ENCODE measurements around the gene TBC1D16.

The TBC1D16 gene

GRCh38 chr17:80034791-80035686 lies 633 bp downstream of the TBC1D16 start:
- TF ChIP-seq MYC (IDR thresholded peaks at IDR 0.05; ENCODE audit: low read depth, low read length) (no peak), POLR2A (IDR thresholded peaks at IDR 0.05; ENCODE audit: extremely low read depth, insufficient read length) (no peak), CTCF (IDR thresholded peaks at IDR 0.05; ENCODE audit: low read depth, low read length) (no peak)
- TF ChIP-seq, protein P1, sequence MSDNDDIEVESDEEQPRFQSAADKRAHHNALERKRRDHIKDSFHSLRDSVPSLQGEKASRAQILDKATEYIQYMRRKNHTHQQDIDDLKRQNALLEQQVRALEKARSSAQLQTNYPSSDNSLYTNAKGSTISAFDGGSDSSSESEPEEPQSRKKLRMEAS (IDR thresholded peaks at IDR 0.05; ENCODE audit: low read depth, low read length) = no peak
- peak overlapping the region; percentile 42 for H3K4me3 ChIP-seq (ENCODE audit: low read depth, low read length)
- DNase-seq (ENCODE audit: low read depth) = peak; percentile 49

- no peak overlapping the region for H3K4me3 ChIP-seq (ENCODE audit: low read depth, low read length)
- DNase-seq (ENCODE audit: low read depth) = no peak
- TF ChIP-seq, protein P1 (IDR thresholded peaks at IDR 0.05; ENCODE audit: low read depth, low read length) = no peak
- no peak for TF ChIP-seq MYC (IDR thresholded peaks at IDR 0.05; ENCODE audit: low read depth, low read length)
- no peak for TF ChIP-seq POLR2A (IDR thresholded peaks at IDR 0.05; ENCODE audit: extremely low read depth, insufficient read length)
- no peak for TF ChIP-seq CTCF (IDR thresholded peaks at IDR 0.05; ENCODE audit: low read depth, low read length)
Measured at GRCh38 chr17:80033840-80034239, 1.8 kb downstream of the TBC1D16 start.

DNA sequence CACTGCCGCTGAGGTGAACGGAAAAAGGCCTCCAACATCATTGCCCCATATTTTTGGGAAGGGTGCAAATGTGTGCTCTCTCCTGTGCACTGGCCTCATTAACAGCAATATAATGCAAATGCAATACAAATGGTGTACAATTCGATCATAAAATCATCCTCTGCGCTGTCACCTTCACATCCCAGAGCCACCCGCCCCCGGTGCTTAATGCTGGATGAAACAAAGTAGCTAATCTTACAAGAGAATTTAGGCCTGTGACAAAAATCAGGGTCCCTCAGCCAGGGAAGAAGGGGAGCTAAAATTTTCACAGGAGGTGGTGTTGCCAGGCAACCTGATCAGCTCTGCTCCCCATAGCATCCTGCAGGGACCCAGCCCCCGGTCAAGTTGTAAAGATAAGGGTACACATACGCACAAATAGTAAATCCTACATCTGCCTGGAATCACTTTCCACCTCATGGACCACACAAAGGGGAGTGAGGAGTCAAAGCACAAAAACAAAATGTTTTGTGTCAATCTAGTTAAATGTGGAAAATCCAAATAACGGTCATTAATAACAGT lies 3.0 kb downstream of the TBC1D16 start:
- no peak for TF ChIP-seq MYC (IDR thresholded peaks at IDR 0.05; ENCODE audit: low read depth, low read length)
- TF ChIP-seq, protein P1 (IDR thresholded peaks at IDR 0.05; ENCODE audit: low read depth, low read length) = no peak
- no peak for TF ChIP-seq CTCF (IDR thresholded peaks at IDR 0.05; ENCODE audit: low read depth, low read length)
- no peak for TF ChIP-seq POLR2A (IDR thresholded peaks at IDR 0.05; ENCODE audit: extremely low read depth, insufficient read length)
- H3K4me3 ChIP-seq (ENCODE audit: low read depth, low read length) = no peak overlapping the region
- no peak for DNase-seq (ENCODE audit: low read depth)

DNA sequence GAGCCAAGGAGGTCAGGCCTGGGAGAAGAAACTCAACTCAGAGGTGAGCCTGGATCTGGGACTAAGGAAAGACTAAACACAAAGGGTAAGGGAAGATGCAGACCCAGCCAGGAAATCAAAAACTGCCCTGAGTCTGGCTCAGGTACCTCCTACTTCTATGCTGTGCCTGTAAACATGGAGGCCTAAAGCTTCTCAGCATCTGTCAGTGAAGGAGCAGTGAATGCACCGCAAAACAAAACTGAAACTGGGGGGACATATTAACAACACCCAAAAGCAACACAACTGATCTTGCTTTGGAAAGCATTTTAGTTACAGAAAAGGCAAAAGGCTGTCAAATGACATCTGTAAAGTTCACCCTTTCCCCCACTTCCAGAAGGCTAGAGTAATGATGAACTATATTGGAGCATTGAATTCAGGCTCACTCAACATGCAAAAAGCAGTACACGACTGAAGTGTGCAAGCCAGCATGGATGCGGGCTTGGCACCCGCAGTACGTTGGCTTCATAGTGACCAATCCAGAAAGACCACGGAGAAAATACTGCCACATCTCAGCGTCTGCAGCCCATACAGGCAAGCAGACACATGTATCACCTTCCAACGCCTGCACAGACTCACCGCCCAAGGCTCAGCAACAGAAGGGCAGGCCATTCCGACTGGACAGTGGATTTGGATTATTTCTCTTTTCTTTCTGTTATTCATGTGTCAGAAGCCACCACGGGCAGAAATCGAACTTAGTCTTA lies 3.8 kb downstream of the TBC1D16 start:
- no peak overlapping the region for H3K4me3 ChIP-seq (ENCODE audit: low read depth, low read length)
- DNase-seq (ENCODE audit: low read depth) = no peak
- TF ChIP-seq, protein P1 (IDR thresholded peaks at IDR 0.05; ENCODE audit: low read depth, low read length) = no peak
- TF ChIP-seq CTCF (IDR thresholded peaks at IDR 0.05; ENCODE audit: low read depth, low read length) (no peak), MYC (IDR thresholded peaks at IDR 0.05; ENCODE audit: low read depth, low read length) (no peak), POLR2A (IDR thresholded peaks at IDR 0.05; ENCODE audit: extremely low read depth, insufficient read length) (no peak)

DNA sequence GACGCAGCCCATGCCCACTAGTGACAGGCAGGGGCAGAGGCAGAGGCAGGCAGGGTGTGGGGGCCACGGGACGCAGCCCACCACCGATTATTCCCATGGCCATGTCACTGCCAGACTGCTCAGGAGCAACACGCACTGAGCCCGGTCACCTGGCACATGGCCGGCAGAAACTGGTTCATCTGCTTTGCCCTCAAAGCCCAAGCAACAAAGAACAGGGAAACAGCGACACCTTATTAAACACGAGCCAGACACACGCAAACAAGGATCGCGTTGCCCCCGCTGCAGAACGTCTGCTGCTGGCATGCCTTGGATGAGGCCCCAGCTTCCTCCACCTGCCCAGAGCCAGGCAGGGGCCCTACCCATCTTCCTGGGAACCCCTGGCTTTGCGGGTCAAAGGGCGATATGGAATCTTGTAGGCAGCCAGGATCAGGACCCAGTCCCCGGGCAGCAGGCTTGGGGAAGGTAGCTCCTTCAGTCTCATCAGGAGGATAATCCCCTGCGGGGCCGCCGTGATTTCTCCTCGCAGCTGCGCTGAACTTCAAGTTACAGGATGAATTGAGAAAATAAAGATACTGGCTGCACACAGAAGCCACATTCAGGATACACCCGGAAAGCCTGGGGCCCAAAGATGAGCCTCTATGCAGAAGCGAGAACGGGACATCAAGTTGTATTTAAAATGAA lies 4.8 kb downstream of the TBC1D16 start:
- no peak for DNase-seq (ENCODE audit: low read depth)
- H3K4me3 ChIP-seq (ENCODE audit: low read depth, low read length) = no peak overlapping the region
- TF ChIP-seq MYC (IDR thresholded peaks at IDR 0.05; ENCODE audit: low read depth, low read length) (no peak), POLR2A (IDR thresholded peaks at IDR 0.05; ENCODE audit: extremely low read depth, insufficient read length) (no peak)
- TF ChIP-seq, protein P1 (IDR thresholded peaks at IDR 0.05; ENCODE audit: low read depth, low read length) = no peak
